Spinal cord (tissue), 10 donors: ENCODE data around the gene OXSR1. TPM values are rescaled to one million over a fixed set of nuclear protein-coding genes. Genes with fewer than 3 reads are reported as not detected.

ENCODE experiments used
- DNase-seq, 6 donors: peaks; one replicate each; pipeline versions ENCODE4 v3.0.0 to v3.0.0-alpha.2; 2013 to 2015; ENCODE audit warnings: low spot score in 6 of 6, low read depth in 4 of 6
- H3K27ac ChIP-seq: one replicate; pipeline ENCODE4 v1.5.1; 2013; ENCODE audit warnings: low read depth, low read length, control low read depth
- H3K27me3 ChIP-seq: one replicate; pipeline ENCODE4 v1.6.1; 2013; ENCODE audit warnings: low read length; ENCODE audit not compliant: control insufficient read depth, insufficient read depth
- H3K36me3 ChIP-seq: one replicate; pipeline ENCODE4 v1.6.1; 2013; ENCODE audit warnings: low read length; ENCODE audit not compliant: control insufficient read depth, insufficient read depth
- H3K4me1 ChIP-seq: one replicate; pipeline ENCODE4 v1.6.1; 2013; ENCODE audit warnings: low read length; ENCODE audit not compliant: control insufficient read depth, insufficient read depth
- H3K4me3 ChIP-seq: one replicate; pipeline ENCODE4 v1.5.1; 2013; ENCODE audit warnings: low read depth, low read length, control low read depth
- H3K9me3 ChIP-seq: one replicate; pipeline ENCODE4 v1.6.1; 2013; ENCODE audit warnings: low read length; ENCODE audit not compliant: control insufficient read depth, insufficient read depth
- WGBS: methylation state at CpG from one replicate; pipeline ENCODE4 v1.1.5; 2013; ENCODE audit warnings: missing lambda C conversion rate; ENCODE audit not compliant: insufficient coverage; 5-methylcytosine and 5-hydroxymethylcytosine counted together
- polyA plus RNA-seq, 2 donors: library from polyadenylated mRNA; unstranded; fragments of 120-200 nt; gene quantifications; one replicate each; pipeline ENCODE4 v1.2.1, GENCODE V29; 2013; ENCODE audit not compliant: insufficient read length in 2 of 2
- total RNA-seq, 2 donors: library from RNA; depleted of rRNA in 1 of 2; stranded (reverse); fragments of 120-200 nt in 1 of 2; fragments of >200 nt in 1 of 2; gene quantifications; one replicate each; pipeline versions ENCODE4 v1.2.3 to v1.2.4, GENCODE V29; 2013 to 2014
- donor health status: healthy.

OXSR1 gene
- total and polyA plus RNA-seq, 4 donors, result 32.3 to 36.1 (median 33.4) TPM

GRCh38 chr3:38119821-38120692 lies 45.3 kb upstream of the OXSR1 start:
- H3K4me1 ChIP-seq, result peaks cover 9% of the 10 kb centered on the region
- DNase-seq, result no peak
- 97% methylated on average over 5 of the region's 7 CpGs for WGBS
- H3K9me3 ChIP-seq, result no peaks in the 10 kb centered on the region
- peaks cover 69% of the 10 kb centered on the region for H3K36me3 ChIP-seq
- H3K27ac ChIP-seq, result no peak overlapping the region
- H3K4me3 ChIP-seq, result no peak overlapping the region
- no peaks in the 10 kb centered on the region for H3K27me3 ChIP-seq

DNA sequence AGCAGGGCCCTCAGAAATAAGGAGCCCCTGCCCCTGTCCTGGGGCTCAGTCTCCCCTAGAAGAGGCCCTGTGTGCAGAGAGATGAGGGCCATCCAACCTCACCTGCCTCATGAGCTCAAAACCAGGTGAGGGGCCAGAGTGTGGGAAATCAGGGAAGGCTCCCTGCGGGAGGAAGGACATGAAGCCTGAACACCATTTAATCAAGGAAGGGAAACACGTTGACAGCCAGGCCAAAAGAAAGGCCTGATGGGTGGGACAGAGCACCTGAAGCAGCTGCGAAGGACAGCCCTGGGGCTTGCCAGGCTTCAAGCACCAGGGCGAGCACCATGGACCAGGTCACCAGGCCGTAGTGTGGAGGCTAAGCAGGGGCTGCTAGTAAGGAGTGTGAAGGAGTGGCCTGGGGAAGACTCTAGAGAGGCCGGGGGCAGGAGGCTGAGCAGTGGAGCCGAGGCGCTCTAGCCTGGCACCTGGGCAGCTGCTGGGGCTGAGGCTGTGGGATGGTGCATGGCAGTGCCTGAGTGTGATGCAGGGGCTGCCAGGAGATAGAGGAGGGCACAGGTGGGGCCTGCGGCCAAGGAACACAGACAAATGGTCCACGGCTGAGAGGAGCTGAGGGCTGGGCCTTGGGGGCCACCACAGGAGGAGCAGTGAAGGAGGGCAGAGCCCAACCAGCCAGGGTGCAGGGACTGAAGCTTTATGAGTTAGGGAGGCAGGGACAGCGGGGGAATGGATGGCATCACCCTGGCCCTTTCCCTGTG lies 44.5 kb upstream of the OXSR1 start:
- no peak for DNase-seq
- 88% methylated on average over 11 of the region's 11 CpGs for WGBS
- peaks cover 77% of the 10 kb centered on the region for H3K36me3 ChIP-seq

GRCh38 chr3:38121451-38121831 lies 43.9 kb upstream of the OXSR1 start:
- Histone ChIP-seq H3K4me1 (peaks cover 9% of the 10 kb centered on the region), H3K4me3 (no peak overlapping the region), H3K27ac (no peak overlapping the region), H3K9me3 (no peaks in the 10 kb centered on the region), H3K36me3 (peaks cover 82% of the 10 kb centered on the region), H3K27me3 (no peaks in the 10 kb centered on the region)
- no peak for DNase-seq
- WGBS, result 86% methylated on average over 9 of the region's 9 CpGs

More for the DNA sequence above, 44.5 kb upstream of the OXSR1 start:
- Histone ChIP-seq H3K4me1 (peaks cover 9% of the 10 kb centered on the region), H3K27me3 (no peaks in the 10 kb centered on the region), H3K27ac (no peak overlapping the region), H3K4me3 (no peak overlapping the region), H3K9me3 (no peaks in the 10 kb centered on the region)

DNA sequence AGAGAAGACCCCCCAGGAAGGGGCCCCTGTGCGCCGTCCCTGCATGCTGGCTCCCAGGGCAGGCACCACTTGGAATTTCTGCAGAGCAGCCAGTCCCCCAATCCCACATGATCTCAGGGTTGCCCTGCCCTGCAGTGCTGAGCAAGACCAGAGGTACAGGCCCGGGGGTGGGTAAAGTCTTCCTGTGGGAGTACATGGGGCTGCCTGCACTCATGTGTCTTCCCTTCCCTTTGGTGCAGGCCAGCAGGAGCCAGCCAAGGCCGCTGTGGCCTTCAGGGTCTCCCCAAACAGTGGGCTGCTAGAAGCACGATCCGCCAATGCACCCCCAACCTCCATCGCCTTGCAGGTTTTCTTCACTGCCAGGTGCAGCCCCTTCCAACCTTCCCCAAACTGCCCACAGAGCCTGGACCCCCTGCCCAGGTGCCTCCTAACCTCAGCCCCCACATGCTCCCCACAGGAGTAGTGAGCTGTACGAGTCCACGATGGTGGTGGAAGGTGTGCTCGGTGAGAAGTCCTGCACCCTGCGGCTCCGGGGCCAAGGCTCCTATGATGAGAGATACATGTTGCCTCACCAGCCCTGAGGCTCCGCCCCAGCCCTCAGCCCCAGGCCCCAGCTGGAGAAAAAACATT lies 43.4 kb upstream of the OXSR1 start:
- 92% methylated on average over 10 of the region's 13 CpGs for WGBS
- Histone ChIP-seq H3K4me1 (peaks cover 7% of the 10 kb centered on the region), H3K27me3 (no peaks in the 10 kb centered on the region), H3K4me3 (no peak overlapping the region), H3K27ac (no peak overlapping the region), H3K9me3 (no peaks in the 10 kb centered on the region), H3K36me3 (peaks cover 83% of the 10 kb centered on the region)
- no peak for DNase-seq

- Histone ChIP-seq H3K36me3 (peaks cover 83% of the 10 kb centered on the region), H3K4me3 (no peak overlapping the region), H3K4me1 (peaks cover 2% of the 10 kb centered on the region), H3K9me3 (no peaks in the 10 kb centered on the region), H3K27ac (no peak overlapping the region), H3K27me3 (no peaks in the 10 kb centered on the region)
- WGBS, result 95% methylated on average over 9 of the region's 9 CpGs
- DNase-seq, result no peak
These were observed 42.5 kb upstream of the OXSR1 start for GRCh38 chr3:38122712-38123290.

DNA sequence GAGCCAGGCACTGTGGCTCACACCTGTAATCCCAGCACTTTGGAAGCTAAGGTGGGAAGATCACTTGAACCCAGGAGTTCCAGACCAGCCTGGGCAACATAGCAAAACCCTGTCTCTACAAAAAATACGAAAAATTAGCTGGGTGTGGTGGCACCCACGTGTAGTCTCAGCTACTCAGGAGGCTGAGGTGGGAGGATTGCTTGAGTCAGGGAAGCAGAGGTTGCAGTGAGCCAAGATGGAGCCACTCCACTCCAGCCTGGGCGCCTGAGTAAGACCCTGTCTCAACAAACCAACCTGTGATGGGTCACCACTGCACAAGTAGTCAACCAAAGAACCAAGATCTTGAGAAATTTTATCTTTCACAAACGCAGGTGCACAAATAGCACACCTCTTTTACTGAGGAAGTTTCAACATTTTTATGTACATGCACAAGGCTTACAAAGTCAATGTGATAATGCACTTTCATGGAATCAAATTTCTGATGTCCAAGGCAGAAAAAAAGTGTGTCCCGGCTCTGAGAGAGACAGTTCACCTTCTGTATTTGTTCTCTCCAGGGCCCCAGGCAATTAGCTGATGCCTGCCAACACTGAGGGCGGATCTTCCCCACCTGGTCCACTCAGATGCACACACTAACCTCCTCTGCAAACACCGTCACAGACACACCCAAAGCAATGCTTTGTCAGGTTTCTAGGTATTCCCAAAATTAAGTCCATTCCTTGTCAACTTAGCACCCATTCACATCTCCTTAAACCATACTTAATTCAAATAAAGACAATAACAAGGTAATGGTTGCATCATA lies 40.8 kb upstream of the OXSR1 start:
- DNase-seq, result no peak
- no peak overlapping the region for H3K4me3 ChIP-seq
- H3K9me3 ChIP-seq, result no peaks in the 10 kb centered on the region
- no peak overlapping the region for H3K27ac ChIP-seq
- 96% methylated on average over 6 of the region's 7 CpGs for WGBS
- no peaks in the 10 kb centered on the region for H3K4me1 ChIP-seq
- H3K27me3 ChIP-seq, result no peaks in the 10 kb centered on the region
- H3K36me3 ChIP-seq, result peaks cover 87% of the 10 kb centered on the region

- Histone ChIP-seq H3K27me3 (no peaks in the 10 kb centered on the region), H3K9me3 (no peaks in the 10 kb centered on the region), H3K4me3 (no peak overlapping the region), H3K4me1 (no peaks in the 10 kb centered on the region), H3K36me3 (peaks cover 86% of the 10 kb centered on the region), H3K27ac (no peak overlapping the region)
- WGBS, result 94% methylated on average over 10 of the region's 11 CpGs
- no peak for DNase-seq
These were observed 39.8 kb upstream of the OXSR1 start for GRCh38 chr3:38125305-38126120.

DNA sequence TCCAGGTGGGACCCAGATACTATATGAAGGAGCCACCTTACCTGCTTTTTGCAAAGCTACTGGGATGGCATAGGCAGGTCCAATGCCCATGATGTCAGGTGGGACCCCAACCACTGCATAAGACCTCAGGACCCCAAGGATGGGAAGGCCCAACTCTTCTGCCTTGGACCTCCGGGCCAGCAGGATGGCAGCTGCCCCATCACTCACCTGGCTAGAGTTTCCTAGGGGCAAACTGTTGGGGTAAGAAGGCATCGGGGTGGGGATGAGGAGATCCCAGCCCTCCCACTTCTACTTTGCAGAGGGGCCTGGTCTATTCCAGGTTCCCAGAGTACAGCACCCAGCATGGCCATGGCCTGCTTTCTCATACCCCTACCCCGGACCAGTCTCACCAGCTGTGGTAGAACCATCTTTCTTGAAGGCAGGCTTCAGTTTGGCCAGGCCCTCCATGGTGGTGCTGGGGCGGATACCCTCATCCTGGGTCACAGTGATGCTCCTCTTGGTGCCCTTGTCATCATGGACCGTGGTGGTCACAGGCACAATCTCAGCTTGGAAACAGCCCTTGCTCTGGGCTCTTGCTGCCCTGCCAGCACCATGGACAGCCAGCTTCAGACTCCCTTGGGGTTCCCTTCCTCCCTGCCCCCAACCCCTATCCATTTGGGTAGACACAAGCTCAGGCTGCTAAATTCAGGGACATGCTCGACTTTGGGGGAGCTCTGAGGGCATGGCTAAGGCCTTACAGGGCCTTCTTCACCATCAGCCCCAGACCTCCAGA lies 39.0 kb upstream of the OXSR1 start:
- no peaks in the 10 kb centered on the region for H3K9me3 ChIP-seq
- H3K4me3 ChIP-seq, result no peak overlapping the region
- 96% methylated on average over 4 of the region's 6 CpGs for WGBS
- no peaks in the 10 kb centered on the region for H3K27me3 ChIP-seq
- H3K27ac ChIP-seq, result no peak overlapping the region
- peaks cover 85% of the 10 kb centered on the region for H3K36me3 ChIP-seq
- DNase-seq, result no peak
- H3K4me1 ChIP-seq, result no peaks in the 10 kb centered on the region
